Measurements from ENCODE around the gene ARL15. TPM values are rescaled to one million over a fixed set of nuclear protein-coding genes. Genes with fewer than 3 reads are reported as not detected.

ARL15 gene
- total and polyA plus RNA-seq, 9 of the 15 experiments (the other 6 are each of a cell fraction or from before 2014, with no cell fraction given): 18.5 to 80.4 (median 57.0) TPM

DNA sequence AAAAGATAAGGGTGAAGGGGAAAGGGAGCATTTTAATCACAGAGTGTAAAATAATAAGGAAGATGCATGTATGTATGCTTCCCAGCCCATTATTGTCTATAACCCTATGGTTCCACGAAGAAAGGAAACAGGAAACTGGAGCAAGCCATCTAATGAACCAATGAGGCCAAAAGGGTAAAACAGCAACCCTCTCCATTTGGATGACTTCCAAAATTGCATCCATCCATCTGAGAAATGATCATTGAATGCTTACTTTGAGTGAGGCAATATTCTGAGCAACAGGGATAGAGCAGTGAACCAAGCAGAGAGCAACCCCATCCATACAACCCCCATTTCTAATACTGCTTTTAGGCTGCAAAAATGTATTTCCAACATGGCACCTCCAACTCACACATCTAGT is 46.9 kb downstream of the ARL15 start:
- POLR2A ChIA-PET: interaction anchor here (0.6 kb wide), 1 partner anchor 47 kb away, joined by 3 read pairs; the partner anchor contains the start of gene ARL15
- H3K27ac ChIP-seq (ENCODE audit: extremely low read depth, low read depth, low read length): no peak overlapping the region
- DNase-seq (ENCODE audit: extremely low read depth in 1 of 4, low spot score in 3 of 4): no peak
- H3K79me2 ChIP-seq (ENCODE audit: control insufficient read depth, insufficient read depth, low read length): peaks cover 89% of the 10 kb centered on the region
- H3K4me3 ChIP-seq: no peak overlapping the region
- H4K20me1 ChIP-seq (replicated peaks; ENCODE audit: control insufficient read depth, insufficient read depth, low read length): peaks cover 4% of the 10 kb centered on the region
- no peak overlapping the region for H3K9ac ChIP-seq (ENCODE audit: insufficient read depth in 1 of 2, low read depth in 2 of 2, low read length in 2 of 2)
- ATAC-seq: no peak
- H2AFZ ChIP-seq (ENCODE audit: low read depth, low read length): no peak overlapping the region
- H3K4me2 ChIP-seq (ENCODE audit: insufficient read depth, low read length): peak overlapping the region; percentile 19; the same call in 1 of the 2 replicates
- no TSS peak for BruUV-seq (replicated peaks)
- 15% methylated on average over 1 of the region's 1 CpG for WGBS (ENCODE audit: insufficient coverage, low coverage, missing lambda C conversion rate)
- intact Hi-C loops (cut with micrococcal nuclease): no loop called here
- CTCF ChIA-PET (ENCODE audit: low intra/inter-chr PET ratio): no interaction called here
- H3K4me1 ChIP-seq (replicated peaks in 1 of 2; ENCODE audit: control insufficient read depth in 2 of 2, insufficient read depth in 2 of 2, low read length in 2 of 2): peaks cover 3 to 47% of the 10 kb centered on the region in 2 experiments; a peak in 4 of 5 replicates
- H3K9me3 ChIP-seq (replicated peaks; ENCODE audit: control insufficient read depth, insufficient read depth, low read depth, low read length): no peaks in the 10 kb centered on the region
- in situ Hi-C loops (cut with MboI): no loop called here
- peaks cover 5% of the 10 kb centered on the region; the same call in 1 of the 3 replicates for H3K36me3 ChIP-seq (ENCODE audit: control insufficient read depth, insufficient read depth, low read length)
- TF ChIP-seq TEAD1 (CRISPR knock-in tag; IDR thresholded peaks at IDR 0.05) (no peak), C11orf30 (IDR thresholded peaks at IDR 0.05; ENCODE audit: low read depth) (no peak), NFIC (IDR thresholded peaks at IDR 0.05) (peak; percentile 58), POLR2A (conservative IDR thresholded peaks at IDR 0.05) (no peak), EHMT2 (IDR thresholded peaks at IDR 0.05) (0 out of 2 replicates have a peak, but pooled peaks have one; percentile 36)
- TF ChIP-seq, protein P1, sequence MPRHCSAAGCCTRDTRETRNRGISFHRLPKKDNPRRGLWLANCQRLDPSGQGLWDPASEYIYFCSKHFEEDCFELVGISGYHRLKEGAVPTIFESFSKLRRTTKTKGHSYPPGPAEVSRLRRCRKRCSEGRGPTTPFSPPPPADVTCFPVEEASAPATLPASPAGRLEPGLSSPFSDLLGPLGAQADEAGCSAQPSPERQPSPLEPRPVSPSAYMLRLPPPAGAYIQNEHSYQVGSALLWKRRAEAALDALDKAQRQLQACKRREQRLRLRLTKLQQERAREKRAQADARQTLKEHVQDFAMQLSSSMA (CRISPR knock-in tag; IDR thresholded peaks at IDR 0.05): no peak
- no peaks in the 10 kb centered on the region for H3K27me3 ChIP-seq (ENCODE audit: control insufficient read depth in 2 of 2, insufficient read depth in 2 of 2, low read length in 2 of 2)
- H3K9me1 ChIP-seq (ENCODE audit: control insufficient read depth, insufficient read depth, low read length): no peaks in the 10 kb centered on the region
- no peak for FAIRE-seq

DNA sequence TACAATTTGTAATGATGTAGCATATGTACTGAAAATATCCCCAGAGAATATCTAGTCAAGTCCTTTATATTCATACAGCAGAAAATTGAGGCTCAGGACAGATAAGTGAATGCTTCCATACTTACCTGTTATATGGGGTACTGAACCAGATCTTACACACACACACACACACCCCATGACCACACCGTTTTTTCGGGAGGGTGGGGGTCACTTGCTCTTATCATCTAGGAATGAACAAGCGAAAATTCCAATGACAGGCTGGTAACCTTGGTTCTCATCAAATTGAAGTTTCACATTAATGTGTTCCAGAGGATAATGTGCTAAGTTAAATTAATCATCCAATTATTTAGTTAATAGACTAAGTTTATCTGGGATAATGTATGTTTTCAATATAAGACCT is 48.8 kb downstream of the ARL15 start:
- intact Hi-C loops (cut with micrococcal nuclease): no loop called here
- 14% methylated on average over 3 of the region's 3 CpGs for WGBS (ENCODE audit: insufficient coverage, low coverage, missing lambda C conversion rate)
- FAIRE-seq (peak; percentile 49), ATAC-seq (peak; percentile 64), DNase-seq (ENCODE audit: extremely low read depth in 1 of 4, low spot score in 3 of 4) (peak in 2 of 4 experiments; percentile 41 to 56)
- Histone ChIP-seq H3K36me3 (ENCODE audit: control insufficient read depth, insufficient read depth, low read length) (peaks cover 5% of the 10 kb centered on the region; the same call in 1 of the 3 replicates), H3K9ac (ENCODE audit: insufficient read depth in 1 of 2, low read depth in 2 of 2, low read length in 2 of 2) (no peak overlapping the region), H3K9me3 (replicated peaks; ENCODE audit: control insufficient read depth, insufficient read depth, low read depth, low read length) (no peaks in the 10 kb centered on the region), H2AFZ (ENCODE audit: low read depth, low read length) (no peak overlapping the region), H3K4me3 (no peak overlapping the region), H4K20me1 (replicated peaks; ENCODE audit: control insufficient read depth, insufficient read depth, low read length) (peaks cover 4% of the 10 kb centered on the region), H3K27me3 (ENCODE audit: control insufficient read depth in 2 of 2, insufficient read depth in 2 of 2, low read length in 2 of 2) (no peaks in the 10 kb centered on the region), H3K9me1 (ENCODE audit: control insufficient read depth, insufficient read depth, low read length) (no peaks in the 10 kb centered on the region), H3K27ac (ENCODE audit: extremely low read depth, low read depth, low read length) (no peak overlapping the region), H3K4me2 (ENCODE audit: insufficient read depth, low read length) (no peak overlapping the region), H3K79me2 (ENCODE audit: control insufficient read depth, insufficient read depth, low read length) (peaks cover 100% of the 10 kb centered on the region), H3K4me1 (replicated peaks in 1 of 2; ENCODE audit: control insufficient read depth in 2 of 2, insufficient read depth in 2 of 2, low read length in 2 of 2) (peaks cover 3 to 51% of the 10 kb centered on the region in 2 experiments; a peak in 4 of 5 replicates)
- POLR2A ChIA-PET: no interaction called here
- BruUV-seq (replicated peaks): no TSS peak
- in situ Hi-C loops (cut with MboI): no loop called here
- CTCF ChIA-PET (ENCODE audit: low intra/inter-chr PET ratio): interaction anchor here (0.7 kb wide), 1 partner anchor 341 kb away, joined by 4 read pairs; no protein-coding TSS in a partner anchor
- TF ChIP-seq C11orf30 (IDR thresholded peaks at IDR 0.05; ENCODE audit: low read depth) (0 out of 2 replicates have a peak, but pooled peaks have one; percentile 37), MAFF (IDR thresholded peaks at IDR 0.05; ENCODE audit: low read length) (peak; percentile 4; the same call in 1 of the 2 replicates), DPF2 (IDR thresholded peaks at IDR 0.05) (peak; percentile 51; the same call in 1 of the 2 replicates), RCOR1 (IDR thresholded peaks at IDR 0.05; ENCODE audit: borderline replicate concordance in 1 of 2, low read depth in 2 of 2, low read length in 2 of 2) (0 out of 4 replicates have a peak, but pooled peaks of 1 of the 2 experiments have one; percentile 19), ARID1B (IDR thresholded peaks at IDR 0.05) (peak; percentile 28; the same call in 1 of the 2 replicates), ZNF41 (CRISPR knock-in tag; conservative IDR thresholded peaks at IDR 0.05) (no peak), MAZ (CRISPR knock-in tag; conservative IDR thresholded peaks at IDR 0.05 in 1 of 2, IDR thresholded peaks at IDR 0.05 in 1 of 2) (peak in 1 of 2 experiments; percentile 62; a peak in 2 of 4 replicates)
- TF ChIP-seq, protein P2, sequence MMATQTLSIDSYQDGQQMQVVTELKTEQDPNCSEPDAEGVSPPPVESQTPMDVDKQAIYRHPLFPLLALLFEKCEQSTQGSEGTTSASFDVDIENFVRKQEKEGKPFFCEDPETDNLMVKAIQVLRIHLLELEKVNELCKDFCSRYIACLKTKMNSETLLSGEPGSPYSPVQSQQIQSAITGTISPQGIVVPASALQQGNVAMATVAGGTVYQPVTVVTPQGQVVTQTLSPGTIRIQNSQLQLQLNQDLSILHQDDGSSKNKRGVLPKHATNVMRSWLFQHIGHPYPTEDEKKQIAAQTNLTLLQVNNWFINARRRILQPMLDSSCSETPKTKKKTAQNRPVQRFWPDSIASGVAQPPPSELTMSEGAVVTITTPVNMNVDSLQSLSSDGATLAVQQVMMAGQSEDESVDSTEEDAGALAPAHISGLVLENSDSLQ (IDR thresholded peaks at IDR 0.05): peak; percentile 13; the same call in 1 of the 2 replicates
- TF ChIP-seq, protein P3, sequence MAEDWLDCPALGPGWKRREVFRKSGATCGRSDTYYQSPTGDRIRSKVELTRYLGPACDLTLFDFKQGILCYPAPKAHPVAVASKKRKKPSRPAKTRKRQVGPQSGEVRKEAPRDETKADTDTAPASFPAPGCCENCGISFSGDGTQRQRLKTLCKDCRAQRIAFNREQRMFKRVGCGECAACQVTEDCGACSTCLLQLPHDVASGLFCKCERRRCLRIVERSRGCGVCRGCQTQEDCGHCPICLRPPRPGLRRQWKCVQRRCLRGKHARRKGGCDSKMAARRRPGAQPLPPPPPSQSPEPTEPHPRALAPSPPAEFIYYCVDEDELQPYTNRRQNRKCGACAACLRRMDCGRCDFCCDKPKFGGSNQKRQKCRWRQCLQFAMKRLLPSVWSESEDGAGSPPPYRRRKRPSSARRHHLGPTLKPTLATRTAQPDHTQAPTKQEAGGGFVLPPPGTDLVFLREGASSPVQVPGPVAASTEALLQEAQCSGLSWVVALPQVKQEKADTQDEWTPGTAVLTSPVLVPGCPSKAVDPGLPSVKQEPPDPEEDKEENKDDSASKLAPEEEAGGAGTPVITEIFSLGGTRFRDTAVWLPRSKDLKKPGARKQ (CRISPR knock-in tag; IDR thresholded peaks at IDR 0.05): no peak

Measured in K562 (cell line).